NCI-H128 (cell line): ENCODE measurements around the gene ATMIN.

Experiments
- DNase-seq: peaks from one replicate; lab custom pipeline; 2025; ENCODE audit not compliant: unreplicated experiment; lab: John Stamatoyannopoulos, UW

Gene ATMIN

GRCh38 chr16:81006211-81006812, 29.3 kb upstream of the ATMIN start:
- DNase-seq, result no peak

- DNase-seq, result peak; percentile 79
Measured at GRCh38 chr16:81006813-81007695, 28.6 kb upstream of the ATMIN start, which contains the start of the genes CENPN and CMC2. TSS of gene CENPN (plus strand) at chr16:81007214. CDS start at chr16:81011940, 4,726 bp downstream. TSS of gene CMC2 (minus strand) at chr16:81006885. CDS start at chr16:80997394, 9,491 bp downstream.

- DNase-seq, result no peak
Measured at GRCh38 chr16:81008505-81008789, 27.2 kb upstream of the ATMIN start.

GRCh38 chr16:81012974-81013373, 22.7 kb upstream of the ATMIN start:
- DNase-seq, result no peak

GRCh38 chr16:81014672-81015071, 21.0 kb upstream of the ATMIN start:
- no peak for DNase-seq

- DNase-seq, result no peak
Measured at GRCh38 chr16:81018496-81018895, 17.1 kb upstream of the ATMIN start.

- DNase-seq, result no peak
Measured at GRCh38 chr16:81026429-81026828, 9.2 kb upstream of the ATMIN start.

- DNase-seq, result no peak
Measured at GRCh38 chr16:81029930-81030604, 5.6 kb upstream of the ATMIN start.

- DNase-seq, result no peak
Measured at GRCh38 chr16:81035975-81036750, 521 bp downstream of the ATMIN start.

GRCh38 chr16:81036751-81037350, 1.2 kb downstream of the ATMIN start:
- DNase-seq, result no peak

- DNase-seq, result no peak
Measured at GRCh38 chr16:81040131-81040530, 4.5 kb downstream of the ATMIN start.

- no peak for DNase-seq
Measured at GRCh38 chr16:81040842-81041241, 5.2 kb downstream of the ATMIN start.

GRCh38 chr16:81041696-81042095, 6.1 kb downstream of the ATMIN start:
- DNase-seq, result no peak

GRCh38 chr16:81042821-81043220, 7.2 kb downstream of the ATMIN start:
- DNase-seq, result no peak

- DNase-seq, result no peak
Measured at GRCh38 chr16:81053761-81054160, 18.1 kb downstream of the ATMIN start.

- no peak for DNase-seq
Measured at GRCh38 chr16:81060576-81061306, 25.1 kb downstream of the ATMIN start.

GRCh38 chr16:81061307-81061640, 25.6 kb downstream of the ATMIN start:
- no peak for DNase-seq

- DNase-seq, result no peak
Measured at GRCh38 chr16:81061871-81062608, 26.4 kb downstream of the ATMIN start.

- no peak for DNase-seq
Measured at GRCh38 chr16:81066681-81067080, 31.0 kb downstream of the ATMIN start.

GRCh38 chr16:81067166-81067565, 31.5 kb downstream of the ATMIN start:
- no peak for DNase-seq
